HCT116 (cell line): ENCODE measurements around the gene SSBP1.

Source experiments
- POLR2A ChIP-seq: IDR thresholded peaks from 2 replicates; pipeline ENCODE4 v1.7.0; 2011; ENCODE audit warnings: borderline replicate concordance; ENCODE audit not compliant: insufficient read depth, insufficient read length; ENCODE audit errors: extremely low read depth
- TF ChIP-seq, protein P1 (sequence below), 3 experiments: fragments of 200-600 bp in 1 of 3; sonication (generic) in 1 of 3; IDR thresholded peaks in 2 of 3; conservative IDR thresholded peaks in 1 of 3; 2 replicates each; pipeline ENCODE4 v1.5.1; 2012 to 2017; ENCODE audit warnings: low read depth in 2 of 3, low read length in 2 of 3, antibody characterized with exemption in 1 of 3, borderline replicate concordance in 1 of 3, control low read depth in 1 of 3, mild to moderate bottlenecking in 1 of 3, mixed read lengths in 1 of 3, mixed run types in 1 of 3, moderate library complexity in 1 of 3; ENCODE audit not compliant: insufficient read depth in 1 of 3

DNA sequence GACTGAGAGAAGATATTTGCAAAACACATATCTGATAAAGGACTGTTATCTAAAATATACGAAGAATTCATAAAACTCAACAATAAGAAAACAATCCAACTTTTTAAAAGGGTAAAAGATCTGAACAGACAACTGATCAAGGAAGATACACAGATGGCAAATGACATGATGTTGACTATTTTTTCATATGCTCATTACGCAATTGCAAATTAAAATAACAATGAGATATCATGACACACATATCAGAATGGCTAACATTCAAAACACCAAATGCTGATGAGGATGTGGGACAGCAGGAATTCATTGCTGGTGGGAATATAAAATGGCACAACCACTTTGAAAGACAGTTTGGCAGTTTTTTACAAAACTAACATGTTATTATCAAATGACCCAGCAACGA, 45.1 kb upstream of the SSBP1 start:
- TF ChIP-seq, protein P1, sequence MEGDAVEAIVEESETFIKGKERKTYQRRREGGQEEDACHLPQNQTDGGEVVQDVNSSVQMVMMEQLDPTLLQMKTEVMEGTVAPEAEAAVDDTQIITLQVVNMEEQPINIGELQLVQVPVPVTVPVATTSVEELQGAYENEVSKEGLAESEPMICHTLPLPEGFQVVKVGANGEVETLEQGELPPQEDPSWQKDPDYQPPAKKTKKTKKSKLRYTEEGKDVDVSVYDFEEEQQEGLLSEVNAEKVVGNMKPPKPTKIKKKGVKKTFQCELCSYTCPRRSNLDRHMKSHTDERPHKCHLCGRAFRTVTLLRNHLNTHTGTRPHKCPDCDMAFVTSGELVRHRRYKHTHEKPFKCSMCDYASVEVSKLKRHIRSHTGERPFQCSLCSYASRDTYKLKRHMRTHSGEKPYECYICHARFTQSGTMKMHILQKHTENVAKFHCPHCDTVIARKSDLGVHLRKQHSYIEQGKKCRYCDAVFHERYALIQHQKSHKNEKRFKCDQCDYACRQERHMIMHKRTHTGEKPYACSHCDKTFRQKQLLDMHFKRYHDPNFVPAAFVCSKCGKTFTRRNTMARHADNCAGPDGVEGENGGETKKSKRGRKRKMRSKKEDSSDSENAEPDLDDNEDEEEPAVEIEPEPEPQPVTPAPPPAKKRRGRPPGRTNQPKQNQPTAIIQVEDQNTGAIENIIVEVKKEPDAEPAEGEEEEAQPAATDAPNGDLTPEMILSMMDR (IDR thresholded peaks at IDR 0.05 in 2 of 3, conservative IDR thresholded peaks at IDR 0.05 in 1 of 3; ENCODE audit: borderline replicate concordance in 1 of 3, insufficient read depth in 1 of 3, low read depth in 2 of 3, low read length in 2 of 3), result no peak
- TF ChIP-seq POLR2A, result no peak
